Stimulated activated naive CD8-positive, alpha-beta T cell treated with anti-CD3 and anti-CD28 coated beads, Interleukin-15, Interleukin-2, amounts not matched to agents 100 ng/mL and 50 ng/mL, for 24 hours (primary cell): ENCODE results near the gene MANF.
A peak's percentile ranks its signal among the peaks of the same experiment; 100 is the strongest.
"Not testable (repeated sequence)": the region's sequence is repeated elsewhere in the genome, so short reads cannot be mapped to it uniquely, and the experiment has no call there.

ENCODE experiments used
- H3K27ac Mint-ChIP-seq: one replicate; pipeline ENCODE4 v1.8.0; 2021; ENCODE audit warnings: mild to moderate bottlenecking, mixed read lengths
- H3K27me3 Mint-ChIP-seq: one replicate; pipeline ENCODE4 v1.8.0; 2021; ENCODE audit warnings: mixed read lengths
- H3K36me3 Mint-ChIP-seq: one replicate; pipeline ENCODE4 v1.8.0; 2021; ENCODE audit warnings: low read depth, mixed read lengths
- H3K4me1 Mint-ChIP-seq: one replicate; pipeline ENCODE4 v1.8.0; 2021; ENCODE audit warnings: low read depth, mixed read lengths
- H3K4me3 Mint-ChIP-seq: one replicate; pipeline ENCODE4 v1.8.0; 2021; ENCODE audit warnings: mild to moderate bottlenecking, mixed read lengths
- H3K9me3 Mint-ChIP-seq: one replicate; pipeline ENCODE4 v1.8.0; 2021; ENCODE audit warnings: mixed read lengths

MANF gene

DNA sequence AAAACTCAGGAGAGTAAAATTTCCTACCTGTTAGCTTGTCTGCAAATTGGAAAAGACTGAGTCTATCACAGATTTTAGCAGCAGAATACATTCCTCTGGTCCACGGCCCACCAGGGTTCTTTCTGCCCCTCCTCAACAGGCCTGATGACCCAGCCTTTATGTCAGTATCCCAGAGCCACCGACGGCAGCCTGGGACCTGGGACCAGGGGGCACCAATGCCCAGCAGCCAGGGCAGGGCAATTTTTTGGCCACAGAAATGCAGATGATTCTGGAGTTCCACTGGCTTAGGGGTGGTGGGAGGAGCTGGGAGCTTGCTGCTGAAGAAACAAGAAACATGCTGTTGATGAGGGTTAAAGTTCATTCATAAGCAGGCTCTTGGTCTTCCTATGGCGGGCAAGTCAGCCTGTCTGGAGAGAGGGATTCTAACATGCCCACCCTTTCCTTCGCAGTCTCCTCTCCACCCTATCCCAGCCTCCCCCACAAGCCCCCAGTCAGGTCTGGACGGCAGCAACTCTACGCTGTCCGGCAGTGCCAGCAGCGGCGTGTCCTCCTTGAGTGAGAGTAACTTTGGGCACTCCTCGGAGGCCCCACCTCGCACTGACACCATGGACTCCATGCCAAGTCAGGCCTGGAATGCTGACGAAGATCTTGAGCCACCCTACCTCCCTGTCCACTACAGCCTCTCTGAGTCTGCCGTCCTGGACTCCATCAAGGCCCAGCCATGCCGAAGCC is 4.3 kb upstream of the MANF start:
- H3K9me3 Mint-ChIP-seq = no peaks in the 10 kb centered on the region
- peaks cover 9% of the 10 kb centered on the region for H3K36me3 Mint-ChIP-seq
- H3K4me3 Mint-ChIP-seq = no peak overlapping the region
- peaks cover 17% of the 10 kb centered on the region for H3K4me1 Mint-ChIP-seq
- no peak overlapping the region for H3K27ac Mint-ChIP-seq
- no peaks in the 10 kb centered on the region for H3K27me3 Mint-ChIP-seq

DNA sequence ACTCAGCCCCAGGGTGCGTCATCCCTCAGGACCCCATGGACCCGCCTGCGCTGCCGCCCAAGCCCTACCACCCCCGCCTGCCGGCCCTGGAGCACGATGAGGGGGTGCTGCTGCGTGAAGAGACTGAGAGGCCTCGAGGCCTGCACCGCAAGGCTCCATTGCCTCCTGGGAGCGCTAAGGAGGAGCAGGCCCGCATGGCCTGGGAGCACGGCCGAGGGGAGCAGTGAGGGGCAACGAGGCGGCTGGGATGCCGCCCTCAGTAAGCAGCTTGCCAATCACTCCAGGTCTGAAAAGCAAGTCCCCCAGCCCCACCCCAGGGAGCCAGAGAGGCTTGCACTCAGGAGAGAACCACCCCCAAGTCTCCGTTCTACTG is 3.8 kb upstream of the MANF start:
- H3K27ac Mint-ChIP-seq = no peak overlapping the region
- H3K4me1 Mint-ChIP-seq = peaks cover 22% of the 10 kb centered on the region
- H3K27me3 Mint-ChIP-seq = no peaks in the 10 kb centered on the region
- no peak overlapping the region for H3K4me3 Mint-ChIP-seq
- H3K9me3 Mint-ChIP-seq = no peaks in the 10 kb centered on the region
- peaks cover 15% of the 10 kb centered on the region for H3K36me3 Mint-ChIP-seq

DNA sequence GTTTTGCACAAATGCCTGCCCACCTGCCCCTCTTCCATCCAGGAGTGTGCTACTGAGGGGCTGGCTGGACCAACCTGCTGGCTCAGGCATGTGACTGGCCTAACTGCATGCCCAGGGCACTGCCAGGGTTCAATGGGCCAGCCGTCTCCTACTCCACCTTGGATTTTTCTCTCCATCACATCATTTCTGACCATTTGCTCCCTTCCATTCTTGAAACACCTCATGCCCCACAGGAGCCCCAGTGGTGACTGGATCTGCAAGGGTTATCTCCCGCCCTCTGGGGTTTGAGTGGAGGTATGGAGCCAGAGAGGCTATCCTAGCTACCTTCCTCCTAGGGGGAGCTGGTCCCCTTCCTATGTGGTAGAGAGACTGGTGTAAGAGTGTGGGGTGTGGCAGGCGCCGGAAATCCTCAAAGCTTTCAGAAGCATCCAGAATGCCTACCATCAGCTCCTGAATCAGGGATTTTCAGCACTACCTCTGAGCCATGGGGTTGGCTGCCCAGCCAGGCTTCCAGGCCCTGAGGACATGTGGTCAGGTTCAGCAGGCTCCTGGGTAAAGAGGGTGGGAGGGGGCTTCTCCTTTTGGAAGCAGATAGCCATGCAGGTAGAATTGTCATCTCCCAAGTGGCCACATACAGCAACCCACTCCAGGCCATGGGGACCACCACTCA is 2.9 kb upstream of the MANF start:
- Mint-ChIP-seq H3K4me1 (peaks cover 31% of the 10 kb centered on the region), H3K27ac (no peak overlapping the region), H3K27me3 (no peaks in the 10 kb centered on the region), H3K36me3 (peaks cover 20% of the 10 kb centered on the region), H3K9me3 (no peaks in the 10 kb centered on the region), H3K4me3 (no peak overlapping the region)

DNA sequence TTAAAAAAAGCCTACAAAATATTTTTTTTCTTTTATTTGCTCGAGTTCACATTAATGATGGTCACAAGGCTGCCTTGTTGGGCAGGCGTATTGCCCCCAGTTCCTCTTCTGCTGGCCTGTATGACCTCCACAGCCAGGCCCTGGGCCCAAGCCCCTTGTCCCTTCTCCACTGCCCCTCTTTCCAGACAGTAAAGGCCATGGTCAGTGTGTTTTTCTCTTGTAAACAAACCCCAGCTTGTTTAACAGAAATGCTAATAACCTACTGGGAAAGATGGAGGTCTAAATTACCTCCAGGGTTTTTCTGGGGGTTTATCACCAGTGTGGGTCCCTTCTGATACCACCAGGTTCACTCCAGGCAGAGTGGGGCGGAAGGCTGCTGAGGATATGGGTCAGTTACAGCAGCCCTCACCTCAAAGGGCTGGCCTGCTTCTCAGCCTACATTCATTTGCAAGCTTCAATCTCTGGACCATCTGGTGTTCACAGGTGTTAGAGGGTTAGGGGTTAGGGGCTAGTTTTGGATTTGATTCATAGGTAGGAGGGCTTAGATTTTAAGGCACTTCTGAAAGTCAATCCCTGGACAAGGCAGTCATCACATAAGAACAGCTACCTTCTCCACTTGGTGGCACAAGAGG is 2.0 kb upstream of the MANF start:
- Mint-ChIP-seq H3K27me3 (no peaks in the 10 kb centered on the region), H3K4me3 (peak overlapping the region; percentile 100), H3K9me3 (no peaks in the 10 kb centered on the region), H3K4me1 (peaks cover 40% of the 10 kb centered on the region), H3K27ac (peak overlapping the region; percentile 99), H3K36me3 (peaks cover 26% of the 10 kb centered on the region)

DNA sequence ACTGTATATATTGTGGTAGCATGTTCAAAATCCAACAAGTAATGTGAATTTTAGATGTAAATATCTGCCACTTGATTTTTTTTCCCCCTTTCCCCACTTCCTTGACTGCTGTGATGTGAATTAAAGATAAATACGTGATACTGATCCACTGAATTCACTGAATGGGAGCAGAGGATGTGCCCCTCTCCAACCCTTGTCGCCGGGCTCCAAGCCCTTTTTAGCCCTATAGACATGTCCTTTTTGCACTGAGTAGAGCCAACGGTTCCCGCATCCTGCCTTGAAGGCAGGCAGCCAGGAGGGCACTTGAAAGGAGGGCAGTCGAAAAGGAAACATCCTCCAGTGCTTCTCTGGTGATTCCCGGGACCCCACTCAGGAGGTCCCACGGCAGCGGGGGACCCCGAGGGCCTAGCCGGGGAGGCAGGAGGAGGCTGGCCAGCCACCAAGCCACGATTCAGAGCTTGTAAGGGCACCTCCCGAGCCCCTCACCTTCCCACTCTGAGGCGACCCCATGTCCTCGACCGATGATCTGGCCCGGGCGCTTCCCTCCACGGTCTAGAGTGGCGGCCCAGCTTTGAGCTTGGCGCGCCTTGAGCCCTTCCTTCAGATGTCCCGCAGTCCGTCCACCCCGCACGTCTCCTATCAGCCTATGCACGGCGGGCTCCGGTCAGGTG is 901 bp upstream of the MANF start:
- peak overlapping the region; percentile 100 for H3K4me3 Mint-ChIP-seq
- H3K4me1 Mint-ChIP-seq = peaks cover 49% of the 10 kb centered on the region
- peak overlapping the region; percentile 99 for H3K27ac Mint-ChIP-seq
- no peaks in the 10 kb centered on the region for H3K9me3 Mint-ChIP-seq
- peaks cover 36% of the 10 kb centered on the region for H3K36me3 Mint-ChIP-seq
- H3K27me3 Mint-ChIP-seq = no peaks in the 10 kb centered on the region

DNA sequence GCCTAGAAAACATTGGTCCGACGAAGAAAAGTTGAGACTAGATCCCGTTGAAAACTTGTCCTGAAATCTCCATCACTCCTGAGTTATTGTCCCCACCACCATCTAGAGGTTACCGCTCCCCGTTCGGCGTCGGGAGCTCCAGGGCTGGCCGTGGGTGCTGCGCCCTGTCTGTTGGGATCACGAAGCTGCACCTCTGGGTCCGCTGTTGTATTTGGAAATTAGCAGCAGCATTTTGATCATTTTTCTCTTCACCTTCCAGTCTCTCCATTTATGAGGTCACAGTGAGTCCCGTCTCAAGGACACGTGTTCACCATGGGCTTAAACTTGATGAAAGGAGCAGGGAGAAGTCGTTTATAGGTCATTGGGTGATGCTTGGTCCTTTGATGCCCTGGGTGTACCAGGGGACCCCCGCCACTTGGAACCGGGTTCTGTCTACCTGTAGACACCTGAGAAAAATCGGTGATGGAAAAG is 565 bp downstream of the MANF start:
- Mint-ChIP-seq H3K4me3 (peak overlapping the region; percentile 100), H3K27ac (peak overlapping the region; percentile 99), H3K9me3 (no peaks in the 10 kb centered on the region), H3K36me3 (peaks cover 44% of the 10 kb centered on the region), H3K4me1 (peaks cover 57% of the 10 kb centered on the region), H3K27me3 (no peaks in the 10 kb centered on the region)

DNA sequence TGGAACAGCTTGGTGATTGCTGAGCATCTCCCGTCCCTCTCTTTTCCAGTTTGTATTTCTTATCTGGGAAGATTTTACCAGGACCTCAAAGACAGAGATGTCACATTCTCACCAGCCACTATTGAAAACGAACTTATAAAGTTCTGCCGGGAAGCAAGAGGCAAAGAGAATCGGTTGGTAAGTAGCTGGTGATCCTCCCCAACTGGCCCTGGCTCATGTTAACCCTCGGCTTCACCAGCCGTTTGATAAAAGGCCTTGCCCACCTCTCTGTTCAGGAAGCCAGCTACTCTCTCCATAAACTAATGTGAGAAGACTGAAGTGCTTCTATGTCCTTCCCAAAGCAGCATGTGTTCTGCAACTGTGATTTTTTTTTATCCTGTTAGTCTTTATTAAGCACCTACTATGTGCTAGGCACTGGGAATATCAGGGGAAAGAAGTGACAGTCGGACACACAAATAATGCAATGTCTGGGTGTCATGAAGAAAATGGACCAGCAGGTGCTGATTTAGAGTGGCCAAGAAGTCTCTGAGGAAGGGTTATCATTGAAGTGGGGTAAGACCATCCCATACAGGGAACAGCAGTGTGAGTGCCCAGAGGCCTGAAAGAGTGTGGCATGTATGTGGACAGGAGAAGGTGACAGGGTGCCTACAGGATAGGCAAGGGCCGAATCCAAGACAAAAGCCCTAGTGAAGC is 1.2 kb downstream of the MANF start:
- no peaks in the 10 kb centered on the region for H3K9me3 Mint-ChIP-seq
- H3K36me3 Mint-ChIP-seq = peaks cover 44% of the 10 kb centered on the region
- H3K4me3 Mint-ChIP-seq = peak overlapping the region; percentile 100
- H3K4me1 Mint-ChIP-seq = peaks cover 57% of the 10 kb centered on the region
- H3K27ac Mint-ChIP-seq = peak overlapping the region; percentile 99
- H3K27me3 Mint-ChIP-seq = no peaks in the 10 kb centered on the region

DNA sequence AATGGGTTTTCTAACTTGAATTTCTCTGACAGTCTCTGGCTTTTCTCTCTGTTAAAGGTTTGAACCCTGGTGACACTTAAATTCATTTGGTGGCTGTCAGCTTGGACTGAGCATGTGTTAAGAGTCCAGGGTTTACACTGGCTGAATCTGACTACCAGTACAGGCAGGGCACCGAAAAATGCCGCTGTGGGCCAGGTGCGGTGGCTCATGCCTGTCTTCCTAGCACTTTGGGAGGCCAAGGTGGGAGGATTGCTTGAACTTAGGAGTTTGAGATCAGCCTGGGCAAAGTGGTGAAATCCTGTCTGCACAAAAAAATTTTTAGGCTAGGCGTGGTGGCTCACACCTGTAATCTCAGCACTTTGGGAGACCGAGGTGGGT is 1.8 kb downstream of the MANF start:
- Mint-ChIP-seq H3K4me3 (peak overlapping the region; percentile 100), H3K9me3 (no peaks in the 10 kb centered on the region), H3K36me3 (peaks cover 44% of the 10 kb centered on the region), H3K4me1 (peaks cover 57% of the 10 kb centered on the region), H3K27ac (peak overlapping the region; percentile 99), H3K27me3 (no peaks in the 10 kb centered on the region)

DNA sequence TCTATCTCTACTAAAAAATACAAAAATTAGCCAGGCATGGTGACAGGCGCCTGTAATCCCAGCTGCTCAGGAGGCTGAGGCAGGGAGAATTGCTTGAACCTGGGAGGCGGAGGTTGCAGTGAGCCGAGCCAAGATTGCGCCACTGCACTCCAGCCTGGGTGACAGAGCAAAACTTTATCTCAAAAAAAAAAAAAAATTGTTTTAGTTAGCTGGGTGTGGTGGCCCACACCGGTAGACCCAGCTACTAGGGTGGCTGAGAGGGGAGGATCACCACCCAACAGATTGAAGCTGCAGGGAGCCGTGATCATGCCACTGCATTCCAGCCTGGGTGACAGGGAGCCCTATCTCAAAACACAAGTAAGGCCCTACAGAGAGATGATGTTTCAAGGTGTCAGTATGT is 2.2 kb downstream of the MANF start:
- H3K4me3 Mint-ChIP-seq = peak overlapping the region; percentile 100
- peaks cover 44% of the 10 kb centered on the region for H3K36me3 Mint-ChIP-seq
- not testable (repeated sequence) for H3K9me3 Mint-ChIP-seq, H3K27me3 Mint-ChIP-seq
- H3K4me1 Mint-ChIP-seq = peaks cover 58% of the 10 kb centered on the region
- H3K27ac Mint-ChIP-seq = peak overlapping the region; percentile 99

DNA sequence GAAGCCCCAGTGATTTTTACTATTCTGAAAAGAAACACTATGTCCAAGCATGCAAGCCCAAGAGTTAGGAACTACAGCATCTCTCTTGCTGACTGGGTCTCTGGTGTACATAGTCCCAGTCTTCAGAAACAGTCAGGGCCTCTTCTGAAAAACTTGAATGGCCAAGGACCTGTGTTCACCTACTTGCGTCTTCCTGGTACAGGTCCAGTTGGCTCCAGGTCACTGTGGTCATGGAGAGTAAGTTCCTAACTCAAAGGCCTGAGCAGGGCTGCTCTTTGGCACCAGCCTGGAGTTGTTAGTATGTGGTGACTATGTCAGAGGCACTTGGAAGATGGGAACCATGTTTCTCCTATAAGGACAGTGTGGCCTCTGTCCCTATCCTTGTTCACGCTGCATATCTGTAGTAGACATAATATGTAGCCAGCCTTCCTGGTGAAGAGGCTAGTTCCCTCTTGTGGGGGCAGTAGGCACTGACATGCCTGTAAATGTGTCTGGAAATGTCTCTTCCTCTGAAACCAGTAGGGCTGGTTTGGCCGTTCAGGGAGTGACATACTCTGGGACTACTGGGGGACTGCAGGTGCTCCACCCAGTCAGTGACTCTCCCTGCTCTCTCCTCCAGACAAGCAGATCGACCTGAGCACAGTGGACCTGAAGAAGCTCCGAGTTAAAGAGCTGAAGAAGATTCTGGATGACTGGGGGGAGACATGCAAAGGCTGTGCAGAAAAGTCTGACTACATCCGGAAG is 3.4 kb downstream of the MANF start:
- H3K27ac Mint-ChIP-seq = peak overlapping the region; percentile 61
- no peaks in the 10 kb centered on the region for H3K27me3 Mint-ChIP-seq
- peaks cover 62% of the 10 kb centered on the region for H3K4me1 Mint-ChIP-seq
- no peaks in the 10 kb centered on the region for H3K9me3 Mint-ChIP-seq
- H3K36me3 Mint-ChIP-seq = peaks cover 51% of the 10 kb centered on the region
- peak overlapping the region; percentile 100 for H3K4me3 Mint-ChIP-seq

DNA sequence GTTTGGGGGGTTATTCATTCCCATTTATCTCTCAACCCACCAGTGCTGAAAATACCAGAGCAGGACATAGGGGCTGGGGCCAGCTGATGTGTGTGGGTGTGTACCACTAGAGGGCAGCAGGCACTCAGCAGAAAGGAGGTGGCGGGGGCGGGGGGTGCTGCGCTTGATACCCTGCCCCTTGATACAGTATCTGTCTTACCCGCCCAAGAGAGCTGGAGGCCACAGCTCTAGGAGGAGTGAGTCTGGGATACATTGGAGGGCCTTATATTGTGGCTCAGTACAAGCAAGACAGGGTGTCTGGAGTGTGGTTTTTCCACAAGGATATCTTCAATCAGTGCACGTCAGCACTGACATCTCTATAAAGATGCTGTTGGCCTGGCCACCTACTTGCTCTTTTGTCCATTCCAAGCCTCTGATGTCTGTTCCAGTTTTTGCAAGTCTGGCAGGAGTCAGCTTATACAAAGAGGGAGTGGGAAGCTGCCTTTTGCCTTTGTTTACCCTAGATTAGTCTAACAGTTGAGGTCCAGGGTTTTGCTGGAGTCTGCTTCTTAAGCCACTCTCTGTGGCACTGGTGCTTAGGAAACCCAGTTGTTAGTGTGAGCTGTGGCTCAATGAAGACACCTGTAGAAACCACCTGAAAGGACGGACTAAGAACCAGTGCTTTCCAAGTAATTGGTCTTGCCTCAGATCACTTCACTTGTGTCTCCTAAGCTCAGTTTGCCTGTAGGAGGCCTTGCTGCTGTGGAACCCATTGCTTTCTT is 4.5 kb downstream of the MANF start:
- Mint-ChIP-seq H3K27me3 (no peaks in the 10 kb centered on the region), H3K27ac (peak overlapping the region; percentile 36), H3K4me3 (peak overlapping the region; percentile 62), H3K36me3 (peaks cover 57% of the 10 kb centered on the region), H3K4me1 (peaks cover 64% of the 10 kb centered on the region), H3K9me3 (no peaks in the 10 kb centered on the region)

DNA sequence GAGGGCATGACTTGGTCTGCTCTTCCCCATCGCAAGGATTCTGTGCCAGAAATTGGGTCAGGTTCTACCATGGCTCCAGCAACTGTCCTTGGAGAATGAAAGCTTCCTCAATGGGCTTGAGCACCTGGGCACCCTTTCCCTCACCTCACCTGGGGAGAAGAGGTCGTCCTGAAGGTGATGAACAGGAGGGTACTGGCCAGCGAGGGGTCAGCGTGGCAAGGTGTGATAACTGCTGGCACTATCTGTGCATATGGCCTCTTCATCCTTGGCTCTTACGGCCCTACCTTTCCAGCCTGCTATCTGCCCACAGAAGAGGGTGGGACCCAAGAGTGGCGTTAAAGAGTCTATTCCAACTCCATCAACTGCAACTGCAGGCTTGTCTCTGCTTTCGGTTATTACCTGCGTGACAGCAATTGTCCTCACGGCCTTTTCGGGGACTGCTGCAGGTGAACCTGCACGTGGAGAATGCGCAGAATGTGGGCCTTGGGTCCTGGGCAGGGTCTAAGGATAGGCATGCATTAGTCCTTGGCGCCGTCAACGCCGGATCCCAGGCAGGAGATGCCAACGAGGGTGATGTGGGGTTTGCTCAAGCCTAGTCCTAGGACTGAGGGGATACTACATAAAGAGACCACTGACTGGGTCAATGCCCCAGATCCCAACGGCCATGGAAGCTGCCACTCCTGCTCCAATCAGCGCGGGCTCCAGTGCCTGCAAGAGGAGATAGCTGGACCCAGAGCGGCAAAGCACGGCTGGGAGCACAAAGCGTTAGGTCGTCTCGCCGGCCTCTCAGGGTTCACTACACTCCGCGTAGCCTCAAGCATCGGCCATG is 5.4 kb downstream of the MANF start:
- H3K27ac Mint-ChIP-seq = peak overlapping the region; percentile 16
- peaks cover 72% of the 10 kb centered on the region for H3K4me1 Mint-ChIP-seq
- no peaks in the 10 kb centered on the region for H3K9me3 Mint-ChIP-seq
- peak overlapping the region; percentile 62 for H3K4me3 Mint-ChIP-seq
- no peaks in the 10 kb centered on the region for H3K27me3 Mint-ChIP-seq
- H3K36me3 Mint-ChIP-seq = peaks cover 63% of the 10 kb centered on the region

DNA sequence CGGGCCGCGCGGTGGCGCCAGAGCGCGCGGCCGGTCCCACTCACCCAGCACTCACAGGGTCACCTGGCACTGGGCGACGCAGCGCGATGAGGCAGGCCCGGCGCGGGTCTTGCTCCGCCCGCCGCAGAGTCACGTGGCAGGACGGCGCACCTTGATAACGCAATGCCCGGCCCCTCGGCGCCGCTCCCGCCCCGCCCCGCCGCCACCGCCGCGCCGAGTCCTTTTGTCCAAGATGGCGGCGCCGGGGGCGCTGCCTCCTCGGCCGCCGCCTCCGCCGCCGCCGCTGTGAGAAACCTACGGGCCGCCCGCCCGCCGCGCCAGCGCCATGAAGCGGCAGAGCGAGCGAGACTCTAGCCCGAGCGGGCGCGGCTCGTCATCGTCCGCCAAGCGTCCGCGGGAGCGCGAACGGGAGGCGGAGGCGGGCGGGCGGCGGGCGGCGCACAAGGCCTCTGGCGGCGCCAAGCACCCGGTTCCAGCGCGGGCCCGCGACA is 6.0 kb downstream of the MANF start, which contains the start of gene RBM15B:
Gene RBM15B (plus strand): TSS at position 211 of the 491 bp plus-strand sequence. CDS start 115 bp downstream, at position 326.
- Mint-ChIP-seq H3K27ac (peak within 1 kb of the TSS; percentile 81), H3K27me3 (no peaks in the 10 kb centered on the region), H3K4me3 (peak within 1 kb of the TSS; percentile 85), H3K9me3 (no peaks in the 10 kb centered on the region), H3K4me1 (peaks cover 68% of the 10 kb centered on the region), H3K36me3 (peaks cover 57% of the 10 kb centered on the region)
